GM12872 (cell line): Measurements from ENCODE around the gene CSTF1.

ENCODE experiments used
- TF ChIP-seq, protein P1 (sequence below): IDR thresholded peaks from 3 replicates; pipeline ENCODE4 v1.5.1; 2011; ENCODE audit warnings: low read depth, mild to moderate bottlenecking, low read length, moderate library complexity; ENCODE audit not compliant: insufficient read depth

The CSTF1 gene

DNA sequence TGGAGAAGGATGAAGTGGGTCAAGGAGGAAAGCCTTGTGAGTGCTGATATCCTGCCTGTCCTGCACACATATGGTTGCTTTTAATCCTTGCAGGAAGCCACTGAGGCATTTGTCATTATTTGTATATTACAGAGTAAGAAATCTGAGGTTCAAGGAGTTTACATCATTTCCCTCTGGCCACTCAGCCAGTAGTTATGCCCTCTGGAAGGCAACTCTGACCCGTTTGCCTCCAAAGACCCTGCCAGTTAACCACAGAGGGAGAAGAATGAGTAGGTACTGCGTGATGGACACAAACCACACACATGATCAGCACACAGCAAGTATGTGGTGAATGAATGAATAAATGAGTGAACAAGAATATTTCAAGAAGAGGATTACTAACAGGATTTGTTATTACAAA, 41.6 kb upstream of the CSTF1 start:
- TF ChIP-seq, protein P1, sequence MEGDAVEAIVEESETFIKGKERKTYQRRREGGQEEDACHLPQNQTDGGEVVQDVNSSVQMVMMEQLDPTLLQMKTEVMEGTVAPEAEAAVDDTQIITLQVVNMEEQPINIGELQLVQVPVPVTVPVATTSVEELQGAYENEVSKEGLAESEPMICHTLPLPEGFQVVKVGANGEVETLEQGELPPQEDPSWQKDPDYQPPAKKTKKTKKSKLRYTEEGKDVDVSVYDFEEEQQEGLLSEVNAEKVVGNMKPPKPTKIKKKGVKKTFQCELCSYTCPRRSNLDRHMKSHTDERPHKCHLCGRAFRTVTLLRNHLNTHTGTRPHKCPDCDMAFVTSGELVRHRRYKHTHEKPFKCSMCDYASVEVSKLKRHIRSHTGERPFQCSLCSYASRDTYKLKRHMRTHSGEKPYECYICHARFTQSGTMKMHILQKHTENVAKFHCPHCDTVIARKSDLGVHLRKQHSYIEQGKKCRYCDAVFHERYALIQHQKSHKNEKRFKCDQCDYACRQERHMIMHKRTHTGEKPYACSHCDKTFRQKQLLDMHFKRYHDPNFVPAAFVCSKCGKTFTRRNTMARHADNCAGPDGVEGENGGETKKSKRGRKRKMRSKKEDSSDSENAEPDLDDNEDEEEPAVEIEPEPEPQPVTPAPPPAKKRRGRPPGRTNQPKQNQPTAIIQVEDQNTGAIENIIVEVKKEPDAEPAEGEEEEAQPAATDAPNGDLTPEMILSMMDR, result no peak

DNA sequence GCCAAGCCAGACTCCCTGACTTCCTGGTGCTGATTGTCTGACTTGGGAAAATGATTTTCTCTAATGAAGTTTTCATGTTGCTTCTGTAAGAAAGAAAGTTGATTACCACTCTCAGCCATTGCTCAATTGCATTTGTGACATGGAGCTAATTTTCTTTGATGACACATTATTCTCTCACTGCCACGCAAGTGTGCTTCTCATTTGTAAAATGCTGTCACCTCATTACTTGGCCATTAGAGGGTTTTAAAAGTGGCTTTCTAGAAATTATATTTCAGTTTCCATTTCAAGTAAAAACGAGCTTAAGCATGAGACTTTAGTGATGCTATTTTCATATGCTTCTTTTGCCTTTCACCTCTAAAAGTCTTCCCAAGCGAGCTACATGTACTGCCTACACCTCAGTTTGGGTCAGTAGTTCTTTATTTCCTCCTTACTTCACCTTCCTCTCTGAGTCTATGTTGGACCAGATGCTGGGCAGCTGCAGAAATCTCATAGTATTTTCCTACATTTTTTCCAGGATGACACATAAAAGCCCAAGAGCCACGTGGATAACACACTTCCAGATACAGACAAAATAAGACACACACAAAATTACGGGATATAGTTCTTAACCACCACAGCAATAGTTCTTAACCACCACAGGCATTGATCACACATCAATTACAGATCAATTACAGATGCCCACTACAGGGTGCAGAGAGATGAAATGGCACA, 39.9 kb upstream of the CSTF1 start:
- TF ChIP-seq, protein P1, result no peak

DNA sequence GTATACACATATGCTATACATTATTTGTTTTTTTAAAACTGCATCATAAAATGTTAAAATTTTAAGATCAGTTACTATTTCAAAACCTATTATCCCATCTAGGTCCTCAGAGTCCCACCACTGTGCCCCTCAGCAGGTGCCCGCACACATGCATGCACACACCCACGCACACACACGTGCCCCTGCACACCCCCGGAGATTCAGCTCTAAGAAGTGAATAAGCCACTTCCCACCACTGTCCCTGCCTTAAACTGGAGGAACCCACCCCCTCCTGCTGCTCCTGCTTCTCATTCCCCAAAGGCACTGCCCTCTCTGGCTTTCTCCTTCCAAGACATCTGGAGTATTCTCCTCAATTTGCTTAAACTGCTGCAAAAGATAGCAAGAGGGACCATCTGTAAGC, 39.1 kb upstream of the CSTF1 start:
- TF ChIP-seq, protein P1, result no peak

DNA sequence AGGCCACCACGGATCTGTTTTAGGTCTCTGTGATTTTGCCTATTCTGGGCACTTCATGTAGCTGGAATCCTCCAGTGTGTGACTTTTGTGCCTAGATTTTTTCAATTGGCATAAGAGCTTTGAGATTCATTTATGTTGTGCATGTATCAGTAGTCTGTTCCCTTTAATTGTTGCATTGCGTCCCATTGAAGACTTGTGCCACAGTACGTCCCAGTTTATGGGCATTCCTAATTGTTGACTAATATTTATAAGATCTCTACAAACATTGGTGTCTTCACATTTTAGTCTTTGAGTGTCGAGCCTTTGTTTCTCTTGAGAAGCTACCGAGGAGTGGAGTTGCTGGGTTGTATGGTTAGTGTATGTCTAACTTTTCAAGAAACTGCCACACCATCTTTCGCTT, 34.4 kb upstream of the CSTF1 start:
- TF ChIP-seq, protein P1, result no peak

DNA sequence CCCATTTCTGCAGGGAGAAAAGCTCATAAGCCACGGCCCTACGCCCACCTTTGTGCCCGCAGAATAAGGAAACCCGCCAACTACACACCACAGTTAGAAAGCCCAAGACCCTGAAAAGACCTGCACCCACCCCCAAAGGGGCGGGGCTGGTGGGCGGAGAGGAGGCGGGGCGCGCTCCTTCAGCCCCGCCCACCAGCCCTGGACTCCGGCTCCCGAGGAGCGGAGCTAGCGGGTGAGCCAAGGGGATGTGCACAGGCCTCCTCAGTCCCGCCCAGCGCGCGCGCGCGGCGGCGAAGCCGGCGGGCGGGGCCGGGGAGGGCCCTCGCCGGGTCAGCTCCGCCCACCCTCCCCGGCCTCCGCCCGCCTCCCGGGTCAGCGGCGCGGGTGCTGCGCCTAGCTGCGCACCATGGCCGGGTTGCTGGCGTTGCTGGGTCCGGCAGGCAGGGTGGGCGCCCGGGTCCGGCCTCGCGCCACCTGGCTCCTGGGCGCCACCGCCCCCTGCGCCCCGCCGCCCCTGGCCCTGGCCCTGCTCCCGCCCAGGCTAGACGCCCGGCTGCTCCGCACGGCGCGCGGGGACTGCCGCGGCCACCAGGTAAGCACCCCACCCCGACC, 33.7 kb upstream of the CSTF1 start, which contains the start of gene FAM210B:
TSS of gene FAM210B (plus strand) at position 375 of the 612 bp plus-strand sequence. CDS start at position 407, 32 bp downstream.
- TF ChIP-seq, protein P1, result no peak

DNA sequence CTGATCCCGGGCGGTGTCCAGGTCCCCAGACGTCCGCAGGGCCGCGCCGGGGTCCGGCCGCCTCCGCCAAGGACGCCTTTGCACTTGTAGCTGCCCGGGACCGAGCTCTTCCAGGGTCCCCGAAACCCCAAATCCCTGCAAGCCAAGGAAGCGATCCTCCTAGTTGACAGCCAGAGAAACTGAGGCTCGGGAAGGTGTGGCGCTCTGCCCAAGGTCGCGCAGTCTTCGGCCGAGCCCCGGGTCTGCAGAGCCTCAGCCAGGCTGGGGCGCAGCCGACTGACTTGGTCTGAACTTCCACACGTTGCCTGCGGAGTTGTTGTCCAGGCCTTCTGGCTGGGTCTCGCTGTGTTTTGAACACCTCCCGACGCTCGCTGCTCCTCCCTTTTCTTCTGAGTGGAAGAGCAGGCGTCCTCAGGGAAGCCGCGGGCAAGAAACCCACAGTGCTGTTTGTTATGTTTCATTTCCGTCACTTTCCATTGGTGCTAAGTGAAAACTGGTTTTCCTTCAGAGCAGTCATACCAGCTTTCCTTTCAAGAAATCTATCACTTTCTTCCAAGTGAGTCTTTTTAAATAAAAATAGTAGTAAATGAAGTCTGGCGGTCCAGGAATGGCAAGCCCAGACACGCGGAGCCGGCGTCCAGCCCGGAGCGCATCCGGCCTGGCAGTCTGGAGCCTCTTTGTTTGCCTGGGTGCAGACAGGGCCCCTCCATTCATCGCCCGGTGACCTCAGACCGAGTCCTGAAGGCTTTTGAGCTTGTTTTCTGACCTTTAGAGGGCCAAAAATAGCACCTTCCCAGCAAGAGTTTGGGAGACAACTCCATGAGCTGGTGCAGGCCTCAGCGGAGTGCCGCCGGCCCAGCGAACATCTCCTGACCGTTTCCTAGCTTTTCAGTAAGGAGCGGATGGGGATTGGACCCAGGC, 33.0 kb upstream of the CSTF1 start:
- TF ChIP-seq, protein P1, result no peak

DNA sequence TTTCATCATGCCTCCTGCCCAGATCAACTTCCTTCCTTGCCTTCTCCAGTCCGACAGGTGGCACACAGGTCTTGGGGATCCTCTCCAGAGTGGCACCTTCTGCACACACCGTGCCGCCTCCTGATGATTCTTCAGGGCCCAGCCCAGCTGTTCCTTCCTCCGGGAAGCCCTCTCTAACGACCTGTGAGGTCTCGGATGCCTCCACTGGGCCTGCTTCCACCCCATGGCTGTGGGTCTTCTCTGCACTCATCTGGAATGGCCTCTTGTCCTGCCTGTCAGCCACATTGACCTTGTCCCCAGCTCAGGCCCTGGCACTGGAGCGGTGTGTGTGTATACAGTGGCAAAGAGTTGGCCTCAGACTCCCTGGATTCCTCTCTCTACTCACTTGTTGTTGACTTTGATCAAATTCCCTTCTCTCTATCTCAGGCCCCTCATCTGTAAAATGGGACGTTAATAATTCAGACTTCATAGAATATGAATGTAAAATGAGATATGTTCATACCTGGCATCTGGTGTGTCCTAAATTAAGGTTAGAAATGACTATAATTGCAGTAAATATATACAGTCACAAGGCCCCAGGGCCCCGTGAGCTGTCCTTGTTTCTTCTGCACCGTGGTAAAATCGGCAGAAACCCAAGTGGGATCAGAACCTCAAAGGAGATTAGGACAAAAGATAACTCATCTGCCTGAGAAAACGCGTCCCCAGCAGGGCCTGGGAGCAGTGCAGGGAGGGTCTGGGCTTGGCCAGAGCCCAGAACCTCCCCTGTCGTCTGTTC, 32.1 kb upstream of the CSTF1 start:
- TF ChIP-seq, protein P1, result no peak
